H9 (cell line): Measurements from ENCODE around the gene HAO1. TPM values are rescaled to one million over a fixed set of nuclear protein-coding genes. Genes with fewer than 3 reads are reported as not detected.

Experiments
- DNase-seq: peaks from one replicate; pipeline ENCODE4 v3.0.0-alpha.2; 2017
- H2AFZ ChIP-seq: one replicate; pipeline ENCODE4 v1.6.1; 2013; ENCODE audit warnings: mild to moderate bottlenecking, low read length, control low read depth, moderate library complexity
- H2AK5ac ChIP-seq: 2 replicates; pipeline ENCODE4 v1.6.1; 2013; ENCODE audit warnings: low read length, control low read depth, mixed read lengths; ENCODE audit not compliant: insufficient read length
- H2BK120ac ChIP-seq: one replicate; pipeline ENCODE4 v1.6.1; 2013; ENCODE audit warnings: low read depth, mild to moderate bottlenecking, low read length, control low read depth, inconsistent platforms; ENCODE audit not compliant: poor library complexity, severe bottlenecking
- H2BK12ac ChIP-seq: 2 replicates; pipeline ENCODE4 v1.6.1; 2013; ENCODE audit warnings: low read length, control low read depth, mixed read lengths, low read depth; ENCODE audit not compliant: insufficient read length
- H2BK15ac ChIP-seq: 2 replicates; pipeline ENCODE4 v1.6.1; 2013; ENCODE audit warnings: low read depth, low read length, control low read depth
- H2BK20ac ChIP-seq: one replicate; pipeline ENCODE4 v1.6.1; 2013; ENCODE audit warnings: low read depth, mild to moderate bottlenecking, low read length, control low read depth, inconsistent platforms; ENCODE audit not compliant: poor library complexity, severe bottlenecking
- H2BK5ac ChIP-seq: 2 replicates; pipeline ENCODE4 v1.6.1; 2013; ENCODE audit warnings: low read length, control low read depth, mixed read lengths; ENCODE audit not compliant: insufficient read length
- H3K14ac ChIP-seq: 2 replicates; pipeline ENCODE4 v1.6.1; 2013; ENCODE audit warnings: low read length, control low read depth; ENCODE audit not compliant: insufficient read depth
- H3K18ac ChIP-seq: 2 replicates; pipeline ENCODE4 v1.6.1; 2013; ENCODE audit warnings: low read depth, mild to moderate bottlenecking, mixed read lengths, low read length, control low read depth; ENCODE audit not compliant: insufficient read length
- H3K23ac ChIP-seq: 2 replicates; pipeline ENCODE4 v1.6.1; 2013; ENCODE audit warnings: low read length, control low read depth, mixed read lengths, low read depth; ENCODE audit not compliant: insufficient read length
- H3K23me2 ChIP-seq: 2 replicates; pipeline ENCODE4 v1.6.1; 2013; ENCODE audit warnings: low read depth, mild to moderate bottlenecking, mixed read lengths, low read length, control low read depth; ENCODE audit not compliant: insufficient read length, poor library complexity, severe bottlenecking
- H3K27ac ChIP-seq: 2 replicates; pipeline ENCODE4 v1.5.1; 2013; ENCODE audit warnings: low read length, control low read depth, mixed read lengths, low read depth; ENCODE audit not compliant: insufficient read length
- H3K27me3 ChIP-seq: 2 replicates; pipeline ENCODE4 v1.6.1; 2013; ENCODE audit warnings: low read length, control low read depth, inconsistent platforms; ENCODE audit not compliant: insufficient read depth
- H3K4ac ChIP-seq: 2 replicates; pipeline ENCODE4 v1.6.1; 2013; ENCODE audit warnings: low read depth, mild to moderate bottlenecking, control low read depth, inconsistent platforms, low read length, moderate library complexity
- H3K4me1 ChIP-seq: 2 replicates; pipeline ENCODE4 v1.6.1; 2013; ENCODE audit warnings: low read length, control low read depth, inconsistent platforms; ENCODE audit not compliant: insufficient read depth
- H3K4me2 ChIP-seq: 2 replicates; pipeline ENCODE4 v1.6.1; 2013; ENCODE audit warnings: low read length, control low read depth, mixed read lengths; ENCODE audit not compliant: insufficient read length, insufficient read depth
- H3K56ac ChIP-seq: 2 replicates; pipeline ENCODE4 v1.6.1; 2013; ENCODE audit warnings: low read depth, mild to moderate bottlenecking, mixed read lengths, low read length, control low read depth; ENCODE audit not compliant: insufficient read length
- H3K79me1 ChIP-seq: 2 replicates; pipeline ENCODE4 v1.6.1; 2013; ENCODE audit warnings: low read depth, mild to moderate bottlenecking, moderate library complexity, low read length, control low read depth, inconsistent platforms; ENCODE audit not compliant: insufficient read depth, poor library complexity, severe bottlenecking
- H3K79me2 ChIP-seq: 2 replicates; pipeline ENCODE4 v1.6.1; 2013; ENCODE audit warnings: low read length, control low read depth, inconsistent platforms; ENCODE audit not compliant: insufficient read depth
- H3K9ac ChIP-seq: 2 replicates; pipeline ENCODE4 v1.6.1; 2013; ENCODE audit warnings: low read length, control low read depth, mixed read lengths; ENCODE audit not compliant: insufficient read length; ENCODE audit errors: extremely low read depth
- H3K9me3 ChIP-seq: one replicate; pipeline ENCODE4 v1.6.1; 2013; ENCODE audit warnings: low read depth, low read length, inconsistent platforms; ENCODE audit not compliant: control insufficient read depth
- H3T11ph ChIP-seq: one replicate; pipeline ENCODE4 v1.6.1; 2013; ENCODE audit warnings: mild to moderate bottlenecking, low read length, control low read depth, inconsistent platforms
- H4K20me1 ChIP-seq: one replicate; pipeline ENCODE4 v1.6.1; 2013; ENCODE audit not compliant: control insufficient read depth, insufficient read length, insufficient read depth
- H4K5ac ChIP-seq: 2 replicates; pipeline ENCODE4 v1.6.1; 2013; ENCODE audit warnings: low read depth, mild to moderate bottlenecking, mixed read lengths, low read length, control low read depth; ENCODE audit not compliant: insufficient read length
- H4K8ac ChIP-seq: replicated peaks from 2 replicates; pipeline ENCODE4 v1.6.1; 2013; ENCODE audit warnings: low read length, control low read depth, mixed read lengths, low read depth; ENCODE audit not compliant: insufficient read length
- H4K91ac ChIP-seq: 2 replicates; pipeline ENCODE4 v1.6.1; 2013; ENCODE audit warnings: low read depth, mild to moderate bottlenecking, moderate library complexity, mixed read lengths, low read length, control low read depth; ENCODE audit not compliant: insufficient read length
- H3K27ac Mint-ChIP-seq, 3 experiments: 2 replicates in 2 of 3; 3 replicates in 1 of 3; pipeline ENCODE4 v1.8.0; 2020 to 2021; ENCODE audit warnings: mixed read lengths in 3 of 3, mild to moderate bottlenecking in 1 of 3, moderate library complexity in 1 of 3
- H3K27me3 Mint-ChIP-seq: 2 replicates; pipeline ENCODE4 v1.8.0; 2021; ENCODE audit warnings: low read depth, mild to moderate bottlenecking, moderate library complexity, mixed read lengths
- H3K36me3 Mint-ChIP-seq, 3 experiments: 2 replicates in 2 of 3; 3 replicates in 1 of 3; pipeline ENCODE4 v1.8.0; 2020 to 2021; ENCODE audit warnings: low read depth in 3 of 3, mixed read lengths in 3 of 3; ENCODE audit not compliant: insufficient read depth in 1 of 3
- H3K4me1 Mint-ChIP-seq, 2 experiments: 2 replicates each; pipeline ENCODE4 v1.8.0; 2020; ENCODE audit warnings: mixed read lengths in 2 of 2
- H3K4me3 Mint-ChIP-seq, 2 experiments: 2 replicates in 1 of 2; 3 replicates in 1 of 2; pipeline ENCODE4 v1.8.0; 2020 to 2021; ENCODE audit warnings: mild to moderate bottlenecking in 2 of 2, mixed read lengths in 2 of 2, moderate library complexity in 1 of 2
- H3K9me3 Mint-ChIP-seq, 2 experiments: 2 replicates in 1 of 2; 3 replicates in 1 of 2; pipeline ENCODE4 v1.8.0; 2020; ENCODE audit warnings: mild to moderate bottlenecking in 2 of 2, mixed read lengths in 2 of 2, moderate library complexity in 1 of 2
- WGBS: extraction: QIAGEN DNeasy Blood & Tissue Kit; methylation state at CpG from one replicate; pipeline ENCODE4 v1.1.7; 2013; ENCODE audit warnings: missing lambda C conversion rate, low lambda C conversion rate, mixed read lengths; ENCODE audit not compliant: insufficient read length; ENCODE audit errors: extremely low coverage; 5-methylcytosine and 5-hydroxymethylcytosine counted together
- total RNA-seq: library from RNA; stranded (reverse); gene quantifications from 2 replicates; pipeline ENCODE4 v1.2.1, GENCODE V29; 2021
- TF ChIP-seq, protein P1 (sequence below): fragments of 200-600 bp; sonication (generic); conservative IDR thresholded peaks from 3 replicates; pipeline ENCODE4 v1.8.0; 2021; ENCODE audit warnings: antibody characterized with exemption, mild to moderate bottlenecking

The HAO1 gene
- total RNA-seq, 1 experiment from 2014 or later = not detected

DNA sequence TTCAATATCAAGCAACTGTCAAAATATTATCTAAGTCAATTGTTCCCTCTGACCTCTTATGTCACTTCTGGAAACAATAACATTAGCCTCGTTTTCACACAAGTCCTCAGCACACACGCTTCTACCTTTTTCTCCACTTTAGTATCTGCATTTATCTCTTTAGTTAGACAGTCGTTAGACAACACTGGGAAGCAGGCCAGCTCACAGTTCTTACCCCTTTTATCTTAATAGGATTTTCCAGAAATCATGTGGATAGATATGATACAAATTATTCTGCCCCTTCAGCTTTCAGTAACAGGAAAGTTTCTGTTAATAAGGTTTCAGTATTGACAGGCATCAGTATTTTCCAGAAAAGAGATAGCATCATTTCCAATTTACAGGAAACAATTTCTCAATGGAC lies 25.9 kb upstream of the HAO1 start:
- H3K4me1 ChIP-seq = no peaks in the 10 kb centered on the region
- no peak overlapping the region for H3K4me2 ChIP-seq
- H4K5ac ChIP-seq = no peak overlapping the region
- H2BK15ac ChIP-seq = no peak overlapping the region
- H4K91ac ChIP-seq = no peak overlapping the region
- H3K9me3 ChIP-seq = no peaks in the 10 kb centered on the region
- H3K27ac ChIP-seq = no peak overlapping the region
- no CpG with 5 or more reads among the region's 3 CpGs for WGBS
- no peak overlapping the region for H3K56ac ChIP-seq
- no peak overlapping the region for H2AK5ac ChIP-seq
- H2BK20ac ChIP-seq = no peak overlapping the region
- H3K79me1 ChIP-seq = no peaks in the 10 kb centered on the region
- H3K27ac Mint-ChIP-seq = no peak overlapping the region
- no peaks in the 10 kb centered on the region for H3K27me3 ChIP-seq
- H3K9ac ChIP-seq = no peak overlapping the region
- no peak overlapping the region for H3K14ac ChIP-seq
- H2BK120ac ChIP-seq = no peak overlapping the region
- H4K20me1 ChIP-seq = no peaks in the 10 kb centered on the region
- no peak overlapping the region for H3K4ac ChIP-seq
- no peak overlapping the region for H3K4me3 Mint-ChIP-seq
- TF ChIP-seq, protein P1, sequence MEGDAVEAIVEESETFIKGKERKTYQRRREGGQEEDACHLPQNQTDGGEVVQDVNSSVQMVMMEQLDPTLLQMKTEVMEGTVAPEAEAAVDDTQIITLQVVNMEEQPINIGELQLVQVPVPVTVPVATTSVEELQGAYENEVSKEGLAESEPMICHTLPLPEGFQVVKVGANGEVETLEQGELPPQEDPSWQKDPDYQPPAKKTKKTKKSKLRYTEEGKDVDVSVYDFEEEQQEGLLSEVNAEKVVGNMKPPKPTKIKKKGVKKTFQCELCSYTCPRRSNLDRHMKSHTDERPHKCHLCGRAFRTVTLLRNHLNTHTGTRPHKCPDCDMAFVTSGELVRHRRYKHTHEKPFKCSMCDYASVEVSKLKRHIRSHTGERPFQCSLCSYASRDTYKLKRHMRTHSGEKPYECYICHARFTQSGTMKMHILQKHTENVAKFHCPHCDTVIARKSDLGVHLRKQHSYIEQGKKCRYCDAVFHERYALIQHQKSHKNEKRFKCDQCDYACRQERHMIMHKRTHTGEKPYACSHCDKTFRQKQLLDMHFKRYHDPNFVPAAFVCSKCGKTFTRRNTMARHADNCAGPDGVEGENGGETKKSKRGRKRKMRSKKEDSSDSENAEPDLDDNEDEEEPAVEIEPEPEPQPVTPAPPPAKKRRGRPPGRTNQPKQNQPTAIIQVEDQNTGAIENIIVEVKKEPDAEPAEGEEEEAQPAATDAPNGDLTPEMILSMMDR = no peak
- H3T11ph ChIP-seq = no peak overlapping the region
- no peak overlapping the region for H3K18ac ChIP-seq
- DNase-seq = no peak
- no peak overlapping the region for H4K8ac ChIP-seq
- no peaks in the 10 kb centered on the region for H3K4me1 Mint-ChIP-seq
- no peaks in the 10 kb centered on the region for H3K9me3 Mint-ChIP-seq
- H3K23ac ChIP-seq = no peak overlapping the region
- no peak overlapping the region for H2BK5ac ChIP-seq
- no peak overlapping the region for H2AFZ ChIP-seq
- H3K36me3 Mint-ChIP-seq = no peaks in the 10 kb centered on the region
- H2BK12ac ChIP-seq = no peak overlapping the region
- H3K23me2 ChIP-seq = no peaks in the 10 kb centered on the region
- H3K79me2 ChIP-seq = no peaks in the 10 kb centered on the region
- no peaks in the 10 kb centered on the region for H3K27me3 Mint-ChIP-seq
